Omental fat pad (tissue), 4 donors: ENCODE data around the gene CYGB. TPM values are rescaled to one million over a fixed set of nuclear protein-coding genes. Genes with fewer than 3 reads are reported as not detected.
A peak's percentile ranks its signal among the peaks of the same experiment; 100 is the strongest.

Experiments used
- ATAC-seq: fragments of 150-250 bp; one replicate; pipeline ENCODE4 v1.9.1; 2016; ENCODE audit warnings: mild to moderate bottlenecking, moderate library complexity; ENCODE audit not compliant: low FRiP score
- DNase-seq: peaks from one replicate; pipeline ENCODE4 v3.0.0-alpha.2; 2019; ENCODE audit warnings: low spot score
- CTCF ChIP-seq, 3 donors: fragments of 450-650 bp; IDR thresholded peaks; one replicate each; pipeline ENCODE4 v1.5.1; 2016 to 2017; ENCODE audit warnings: antibody characterized with exemption in 3 of 3, mild to moderate bottlenecking in 3 of 3, moderate library complexity in 2 of 3
- total RNA-seq, 4 donors: library from RNA; depleted of rRNA; stranded (reverse); fragments of >200 nt; gene quantifications; one replicate each; pipeline ENCODE4 v1.1.0, GENCODE V29; 2016

CYGB gene
- total RNA-seq, 4 donors from 2014 or later: 18.9 to 46.2 (median 35.2) TPM

- DNase-seq: peak; percentile 88
- peak in 2 of 3 donors; percentile 32 to 35 for TF ChIP-seq CTCF (IDR thresholded peaks at IDR 0.05)
- ATAC-seq: peak; percentile 87
These were observed 20.1 kb upstream of the CYGB start for GRCh38 chr17:76557368-76558197.

GRCh38 chr17:76556765-76557367 lies 19.4 kb upstream of the CYGB start:
- DNase-seq (no peak), ATAC-seq (peak; percentile 54)
- no peak for TF ChIP-seq CTCF (IDR thresholded peaks at IDR 0.05)

- no peak for TF ChIP-seq CTCF (IDR thresholded peaks at IDR 0.05)
- DNase-seq: no peak
- ATAC-seq: no peak
These were observed 16.6 kb upstream of the CYGB start for GRCh38 chr17:76554131-76554530.

- DNase-seq (no peak), ATAC-seq (no peak)
- no peak for TF ChIP-seq CTCF (IDR thresholded peaks at IDR 0.05)
These were observed 15.8 kb upstream of the CYGB start for GRCh38 chr17:76553178-76553908.

GRCh38 chr17:76551685-76552084 lies 14.2 kb upstream of the CYGB start:
- ATAC-seq (no peak), DNase-seq (no peak)
- TF ChIP-seq CTCF (IDR thresholded peaks at IDR 0.05): no peak

- no peak for DNase-seq
- peak; percentile 89 for ATAC-seq
- no peak for TF ChIP-seq CTCF (IDR thresholded peaks at IDR 0.05)
These were observed 13.5 kb upstream of the CYGB start for GRCh38 chr17:76550712-76551615.
